A549 treated with dexamethasone at 1 μM for 4 hours (cell line): Measurements from ENCODE around the gene ARNT2. TPM values are rescaled to one million over a fixed set of nuclear protein-coding genes. Genes with fewer than 3 reads are reported as not detected.

Source experiments
- total RNA-seq: library from RNA; stranded (reverse); fragments of 200-300 nt; extraction: Qiagen RNA extraction; gene quantifications from 5 replicates; pipeline ENCODE4 v1.2.3, GENCODE V29; 2022

The ARNT2 gene
- 14.0 to 19.3 TPM (median 18.0 TPM) in 5 replicates for total RNA-seq

GRCh38 chr15:80404057-80404760 is at the start of gene ARNT2:
TSS of gene ARNT2 (plus strand) at chr15:80404382. CDS start at chr15:80404516, 134 bp downstream.

Other genes with a start within 250 kb of the ARNT2 start
- gene CTXND1, start 152.2 kb upstream of the ARNT2 start, total RNA-seq: 0.01 TPM in 2 of 5 replicates, not detected in the others